Gastrocnemius medialis (tissue), 4 donors: ENCODE data around the gene IRF2.

ENCODE experiments used
- CTCF ChIP-seq, 5 experiments: fragments of 450-650 bp in 3 of 5; fragments of 200-600 bp in 2 of 5; sonication (generic) in 2 of 5; IDR thresholded peaks in 4 of 5; conservative IDR thresholded peaks in 1 of 5; 1 replicate in 4 of 5; 2 replicates in 1 of 5; pipeline ENCODE4 v1.5.1; 2016 to 2019; ENCODE audit warnings: antibody characterized with exemption in 5 of 5, mild to moderate bottlenecking in 3 of 5, moderate library complexity in 3 of 5
- POLR2A ChIP-seq, 2 donors: fragments of 450-650 bp; IDR thresholded peaks; one replicate each; pipeline ENCODE4 v1.6.1; 2017; ENCODE audit warnings: antibody characterized with exemption in 2 of 2, mild to moderate bottlenecking in 2 of 2, moderate library complexity in 2 of 2

- TF ChIP-seq CTCF (IDR thresholded peaks at IDR 0.05 in 4 of 5, conservative IDR thresholded peaks at IDR 0.05 in 1 of 5) (no peak), POLR2A (IDR thresholded peaks at IDR 0.05) (no peak)
Measured at GRCh38 chr4:184337907-184338306, 136.4 kb downstream of the IRF2 start.
